D721Med (cell line): ENCODE data around the gene DLEC1.

Source experiments
- DNase-seq: peaks from one replicate; pipeline ENCODE4 v3.0.0; 2011; ENCODE audit warnings: low spot score; ENCODE audit not compliant: insufficient read length
- FAIRE-seq: peaks from 2 replicates; lab custom pipeline; 2011; peaks lifted over from hg19 to GRCh38; lab: Jason Lieb, UNC
- TF ChIP-seq, protein P1 (sequence below): IDR thresholded peaks from 2 replicates; pipeline ENCODE4 v1.5.1; 2012; ENCODE audit warnings: mild to moderate bottlenecking, control low read depth; ENCODE audit not compliant: insufficient read depth; ENCODE audit errors: missing control alignments

DLEC1 gene

DNA sequence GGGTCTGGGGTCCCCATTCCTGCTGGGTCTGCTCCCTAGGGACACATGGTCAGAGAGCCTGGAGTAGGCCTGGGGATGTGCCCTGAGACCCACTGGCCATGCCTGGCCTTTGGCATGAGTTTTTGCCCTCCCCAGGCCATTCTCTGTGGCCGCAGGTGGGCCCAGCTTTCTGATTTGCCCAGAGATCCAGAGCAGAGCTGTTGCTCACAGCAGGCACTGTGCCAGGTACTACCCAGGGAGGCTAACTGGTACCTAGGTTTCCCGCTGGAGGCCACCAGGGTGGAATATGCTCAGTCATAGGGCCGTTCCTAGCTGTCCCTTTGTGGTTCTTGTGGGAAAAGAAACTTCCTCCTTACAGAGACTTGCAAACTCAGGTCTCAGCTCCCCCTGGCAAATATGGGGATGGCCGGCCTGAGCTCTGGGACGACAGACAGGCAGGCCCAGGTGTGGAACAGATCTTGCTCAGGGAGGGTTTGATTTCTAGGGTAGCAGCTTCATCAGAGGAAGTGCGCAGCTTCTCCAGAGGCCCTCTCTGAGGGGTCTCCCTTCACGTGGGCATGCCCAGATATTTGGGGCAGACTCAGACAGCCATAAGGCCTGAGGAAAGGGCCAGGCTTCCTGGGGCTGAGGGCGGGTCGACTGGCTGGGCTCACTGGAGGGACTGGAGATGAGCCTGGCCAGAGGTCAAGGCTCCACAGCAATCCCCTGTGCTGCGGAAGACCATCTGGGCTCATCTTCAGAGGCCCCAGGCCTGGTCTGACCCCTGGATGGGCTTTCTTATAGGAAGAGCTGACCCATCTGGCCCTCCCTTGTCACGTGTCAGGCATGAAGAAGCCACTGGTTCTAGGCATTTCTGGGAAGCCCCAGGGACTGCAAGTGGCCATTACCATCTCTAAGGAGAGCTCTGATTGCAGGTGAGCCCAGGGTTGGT lies 69.9 kb downstream of the DLEC1 start:
- no peak for DNase-seq
- no peak for FAIRE-seq
- TF ChIP-seq, protein P1, sequence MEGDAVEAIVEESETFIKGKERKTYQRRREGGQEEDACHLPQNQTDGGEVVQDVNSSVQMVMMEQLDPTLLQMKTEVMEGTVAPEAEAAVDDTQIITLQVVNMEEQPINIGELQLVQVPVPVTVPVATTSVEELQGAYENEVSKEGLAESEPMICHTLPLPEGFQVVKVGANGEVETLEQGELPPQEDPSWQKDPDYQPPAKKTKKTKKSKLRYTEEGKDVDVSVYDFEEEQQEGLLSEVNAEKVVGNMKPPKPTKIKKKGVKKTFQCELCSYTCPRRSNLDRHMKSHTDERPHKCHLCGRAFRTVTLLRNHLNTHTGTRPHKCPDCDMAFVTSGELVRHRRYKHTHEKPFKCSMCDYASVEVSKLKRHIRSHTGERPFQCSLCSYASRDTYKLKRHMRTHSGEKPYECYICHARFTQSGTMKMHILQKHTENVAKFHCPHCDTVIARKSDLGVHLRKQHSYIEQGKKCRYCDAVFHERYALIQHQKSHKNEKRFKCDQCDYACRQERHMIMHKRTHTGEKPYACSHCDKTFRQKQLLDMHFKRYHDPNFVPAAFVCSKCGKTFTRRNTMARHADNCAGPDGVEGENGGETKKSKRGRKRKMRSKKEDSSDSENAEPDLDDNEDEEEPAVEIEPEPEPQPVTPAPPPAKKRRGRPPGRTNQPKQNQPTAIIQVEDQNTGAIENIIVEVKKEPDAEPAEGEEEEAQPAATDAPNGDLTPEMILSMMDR: no peak

DNA sequence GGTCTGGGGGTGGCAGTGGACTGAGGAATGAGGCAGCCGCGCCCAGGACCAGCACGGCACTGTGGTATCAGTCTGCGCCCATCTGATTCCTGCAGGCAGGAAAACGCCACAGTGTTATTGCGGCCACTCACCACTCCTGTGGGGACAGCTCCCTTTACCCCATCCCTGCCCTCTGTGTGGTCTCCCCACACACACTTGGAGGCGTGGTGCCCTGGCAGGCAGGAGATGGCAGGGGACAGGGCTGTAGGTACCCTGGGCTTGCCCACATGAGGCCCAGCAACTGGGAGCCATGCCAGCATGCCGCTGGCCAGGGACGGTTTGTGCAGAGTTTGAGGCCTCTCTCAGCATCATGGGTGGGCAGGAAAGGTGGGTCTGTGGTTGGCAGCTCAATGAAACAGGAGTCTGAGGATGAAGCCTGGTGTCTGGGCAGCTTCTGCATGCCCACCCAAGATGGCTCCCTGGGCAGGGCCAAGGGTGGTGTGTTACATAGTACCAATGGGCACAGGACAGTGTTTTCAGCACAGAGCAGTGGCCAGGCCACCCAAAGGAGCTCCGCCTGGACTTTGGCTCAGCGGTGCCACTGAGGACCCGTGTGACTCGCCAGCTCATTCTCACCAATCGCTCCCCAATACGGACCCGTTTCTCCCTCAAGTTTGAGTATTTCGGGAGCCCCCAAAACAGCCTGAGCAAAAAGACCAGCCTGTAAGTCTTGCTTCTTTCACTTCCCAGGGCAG lies 70.7 kb downstream of the DLEC1 start:
- TF ChIP-seq, protein P1: no peak
- DNase-seq (no peak), FAIRE-seq (no peak)

DNA sequence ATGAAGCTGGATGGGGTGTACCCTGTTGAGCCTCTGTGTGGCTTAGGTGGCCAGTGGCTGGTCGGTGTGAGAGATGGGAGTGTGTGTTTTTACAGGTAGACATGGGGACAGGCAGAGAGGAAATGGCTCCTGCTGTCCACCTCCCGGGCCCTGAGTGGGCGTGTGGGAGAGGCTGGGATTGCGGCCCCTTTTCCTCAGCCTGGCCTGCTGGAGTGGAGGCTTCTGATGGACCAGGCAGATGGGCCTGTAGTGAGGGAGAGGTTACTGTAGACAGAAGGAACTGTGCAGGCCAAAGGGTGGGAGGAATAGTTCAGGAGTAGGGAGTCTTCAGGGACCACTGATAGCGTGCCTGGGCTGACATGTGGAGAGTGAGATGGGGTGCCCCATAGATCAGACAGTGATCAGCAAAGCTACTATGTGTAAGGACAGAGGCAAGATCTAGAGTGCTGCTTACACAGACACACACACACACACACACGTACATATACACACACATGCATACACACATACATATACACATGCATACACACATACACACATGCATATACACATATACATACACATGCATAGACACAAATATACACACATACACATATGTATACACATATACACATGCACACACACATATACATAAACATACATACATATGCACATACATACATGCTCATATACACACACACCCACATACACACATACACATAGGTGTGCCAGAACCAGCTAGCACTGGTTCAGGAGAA lies 71.5 kb downstream of the DLEC1 start:
- TF ChIP-seq, protein P1: no peak
- DNase-seq: no peak
- no peak for FAIRE-seq

DNA sequence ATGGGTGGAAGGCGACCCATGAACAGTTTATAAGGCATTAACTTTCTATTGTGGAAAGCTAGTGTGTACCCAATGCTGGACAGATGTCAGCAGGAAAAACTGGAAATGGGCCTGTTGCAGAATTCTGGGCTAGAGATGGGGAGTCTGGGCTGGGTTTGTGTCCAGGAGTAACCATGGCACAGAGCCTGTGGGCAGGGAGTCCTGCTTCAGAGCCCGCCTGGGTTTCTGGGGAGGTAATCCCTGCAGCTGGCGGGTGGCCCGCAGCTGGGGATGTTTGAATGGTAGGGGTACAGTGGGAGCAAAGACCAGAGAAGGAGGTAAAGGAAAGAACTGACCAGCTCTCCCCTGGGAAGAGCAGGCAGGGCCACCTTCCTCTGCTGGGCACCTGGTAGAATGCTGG lies 72.2 kb downstream of the DLEC1 start:
- TF ChIP-seq, protein P1: no peak
- FAIRE-seq (no peak), DNase-seq (no peak)

DNA sequence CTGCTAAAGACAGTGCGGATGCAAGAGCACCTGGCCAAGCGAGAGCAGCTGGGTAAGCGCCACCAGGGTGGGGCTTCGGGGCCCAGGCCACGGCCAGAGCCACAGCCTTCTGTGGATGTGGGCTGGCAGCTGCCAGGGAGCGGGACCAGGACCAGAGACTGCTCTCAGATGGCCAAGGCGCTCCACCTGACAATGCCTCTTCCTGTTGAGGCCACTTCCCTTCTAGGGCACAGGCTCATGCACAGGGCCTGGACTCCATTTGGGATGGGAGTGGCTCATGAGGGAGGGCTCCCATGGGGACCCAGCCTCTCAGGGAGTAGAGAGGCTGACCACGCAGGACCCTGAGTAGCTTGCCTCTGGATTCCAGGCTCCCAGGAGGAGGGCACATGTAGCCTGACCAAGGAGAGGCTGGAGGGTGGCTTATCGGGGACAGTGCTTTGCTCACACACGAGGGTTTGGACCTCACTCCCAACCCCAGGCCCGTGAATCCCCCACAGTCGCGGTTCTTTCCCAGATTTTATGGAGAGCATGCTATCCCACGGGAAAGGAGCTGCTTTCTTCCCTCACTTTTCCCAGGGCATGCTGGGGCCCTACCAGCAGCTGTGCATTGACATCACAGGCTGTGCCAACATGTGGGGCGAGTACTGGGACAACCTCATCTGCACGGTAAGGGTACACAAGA lies 72.8 kb downstream of the DLEC1 start:
- TF ChIP-seq, protein P1: no peak
- no peak for DNase-seq
- no peak for FAIRE-seq

DNA sequence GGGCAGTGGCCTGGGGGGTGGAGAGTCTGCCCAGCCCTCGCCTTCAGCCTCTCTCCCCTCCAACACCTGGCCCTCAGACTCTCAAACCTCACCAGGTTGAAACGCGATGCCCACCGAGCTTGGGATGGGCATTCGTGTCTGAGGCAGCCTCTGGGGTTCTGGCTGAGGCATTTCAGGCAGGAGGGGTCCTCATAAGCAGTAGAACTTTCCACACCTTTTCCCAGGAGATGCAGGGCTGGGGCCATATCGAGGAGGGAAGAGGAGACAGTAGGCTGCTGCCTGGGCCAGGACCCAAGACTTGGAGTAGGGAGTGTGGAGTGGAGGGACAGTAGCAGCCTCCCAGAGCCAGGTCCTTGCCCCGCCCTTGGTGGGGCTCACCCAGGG lies 73.4 kb downstream of the DLEC1 start:
- FAIRE-seq (no peak), DNase-seq (no peak)
- TF ChIP-seq, protein P1: no peak
